ENCODE data around the gene PTMS. TPM values are rescaled to one million over a fixed set of nuclear protein-coding genes. Genes with fewer than 3 reads are reported as not detected.

PTMS gene
- total RNA-seq, 1 donor from 2014 or later, result 95.4 TPM

DNA sequence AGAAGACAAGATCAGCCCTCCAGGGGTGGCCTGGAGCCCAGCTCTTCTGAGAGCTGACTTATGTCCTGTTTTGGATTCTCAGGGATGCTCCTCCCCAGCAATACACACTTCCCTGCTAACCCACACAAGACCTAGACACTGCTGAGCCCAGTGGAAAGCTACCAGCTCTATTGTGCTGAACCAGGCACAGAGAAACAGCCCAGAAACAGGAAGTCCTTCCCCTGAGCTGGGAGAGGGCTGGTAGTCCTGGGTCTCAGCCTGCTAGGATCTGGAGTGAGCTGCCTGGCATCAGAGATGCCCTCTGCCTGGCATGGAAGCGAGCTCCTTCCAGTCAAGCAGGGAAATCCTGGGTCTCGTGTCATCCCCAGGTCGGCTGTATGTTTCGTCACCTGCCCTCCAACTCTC is 4.9 kb downstream of the PTMS start:
- intact Hi-C loops (cut with micrococcal nuclease), result no loop called here

- intact Hi-C loops (cut with micrococcal nuclease), result no loop called here
Observed at GRCh38 chr12:6771509-6772330, 5.6 kb downstream of the PTMS start.

GRCh38 chr12:6772331-6772695 is 6.2 kb downstream of the PTMS start, which contains the start of gene LAG3:
Gene LAG3 (plus strand): TSS chr12:6772520. CDS start chr12:6772853, 333 bp downstream.
- intact Hi-C loops (cut with micrococcal nuclease), result no loop called here

DNA sequence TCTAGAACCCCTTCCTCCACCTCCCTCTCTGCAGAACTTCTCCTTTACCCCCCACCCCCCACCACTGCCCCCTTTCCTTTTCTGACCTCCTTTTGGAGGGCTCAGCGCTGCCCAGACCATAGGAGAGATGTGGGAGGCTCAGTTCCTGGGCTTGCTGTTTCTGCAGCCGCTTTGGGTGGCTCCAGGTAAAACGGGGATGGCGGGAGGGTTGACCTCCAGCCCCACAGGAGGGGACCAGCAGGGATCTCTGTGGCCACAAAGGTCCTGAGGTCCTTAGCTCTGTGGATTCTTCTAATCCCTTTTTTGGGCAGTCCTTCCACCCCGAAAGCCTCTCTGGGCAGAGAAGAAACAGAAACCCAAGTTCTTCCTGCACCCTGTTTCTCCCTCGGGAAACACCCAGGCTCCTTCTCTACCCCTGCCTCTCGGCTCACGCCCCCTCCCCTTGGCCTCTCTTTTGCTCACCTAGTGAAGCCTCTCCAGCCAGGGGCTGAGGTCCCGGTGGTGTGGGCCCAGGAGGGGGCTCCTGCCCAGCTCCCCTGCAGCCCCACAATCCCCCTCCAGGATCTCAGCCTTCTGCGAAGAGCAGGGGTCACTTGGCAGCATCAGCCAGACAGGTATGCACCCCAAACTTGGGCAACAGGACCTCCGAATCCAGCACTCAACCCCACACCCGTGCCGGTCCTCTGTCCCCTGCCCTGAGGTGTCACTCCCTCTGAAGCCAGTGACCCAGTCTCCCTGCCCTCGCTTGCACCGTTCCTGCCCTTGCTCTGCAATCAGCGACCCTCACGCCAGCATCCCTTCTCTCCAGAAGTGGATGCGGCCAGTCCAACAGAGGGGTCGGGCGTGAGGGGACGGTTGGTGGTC is 6.8 kb downstream of the PTMS start:
- intact Hi-C loops (cut with micrococcal nuclease), result no loop called here

- intact Hi-C loops (cut with micrococcal nuclease), result no loop called here
Observed at GRCh38 chr12:6773590-6774351, 7.6 kb downstream of the PTMS start.

- intact Hi-C loops (cut with micrococcal nuclease), result loop anchor here (5.0 kb wide), 1 partner anchor 167 kb away; the partner anchor contains the start of gene CHD4
Observed at GRCh38 chr12:6774499-6775062, 8.4 kb downstream of the PTMS start.

DNA sequence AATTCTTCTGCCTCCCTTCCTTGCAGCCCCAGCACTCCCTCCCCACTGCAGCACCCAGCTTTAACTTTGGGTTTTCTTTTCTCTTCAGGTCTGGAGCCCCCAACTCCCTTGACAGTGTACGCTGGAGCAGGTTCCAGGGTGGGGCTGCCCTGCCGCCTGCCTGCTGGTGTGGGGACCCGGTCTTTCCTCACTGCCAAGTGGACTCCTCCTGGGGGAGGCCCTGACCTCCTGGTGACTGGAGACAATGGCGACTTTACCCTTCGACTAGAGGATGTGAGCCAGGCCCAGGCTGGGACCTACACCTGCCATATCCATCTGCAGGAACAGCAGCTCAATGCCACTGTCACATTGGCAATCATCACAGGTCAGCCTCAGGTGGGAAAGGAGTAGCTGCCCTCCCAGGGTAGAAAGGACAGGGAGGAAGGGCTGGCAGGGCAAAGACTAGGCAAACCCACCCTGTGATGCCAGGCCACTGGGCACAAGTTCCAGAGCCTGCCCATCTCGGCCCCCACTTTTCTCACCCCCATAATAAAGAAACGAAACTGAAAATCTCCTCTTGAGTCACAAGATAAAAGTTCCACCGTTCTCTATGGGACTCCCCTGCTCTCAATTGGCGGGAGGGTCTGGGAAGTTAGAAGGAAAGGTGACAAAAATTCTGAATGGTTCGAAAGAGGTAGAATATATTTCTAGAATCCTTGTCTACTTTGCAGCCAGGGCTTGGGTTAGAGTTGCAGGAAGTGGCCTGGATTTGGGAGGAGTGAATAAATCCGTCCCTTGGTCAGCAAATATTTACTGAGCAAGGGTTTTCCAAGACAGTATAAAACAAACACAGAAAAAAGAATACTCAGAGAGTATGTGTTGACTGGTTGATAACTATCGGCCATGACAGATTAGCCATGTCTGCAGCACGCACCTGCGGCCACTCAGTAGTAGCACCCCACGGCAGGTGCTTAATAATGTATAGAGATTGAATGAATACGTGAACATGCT is 9.3 kb downstream of the PTMS start:
- intact Hi-C loops (cut with micrococcal nuclease), result loop anchor here (5.0 kb wide), 1 partner anchor 168 kb away; the partner anchor contains the start of gene CHD4

DNA sequence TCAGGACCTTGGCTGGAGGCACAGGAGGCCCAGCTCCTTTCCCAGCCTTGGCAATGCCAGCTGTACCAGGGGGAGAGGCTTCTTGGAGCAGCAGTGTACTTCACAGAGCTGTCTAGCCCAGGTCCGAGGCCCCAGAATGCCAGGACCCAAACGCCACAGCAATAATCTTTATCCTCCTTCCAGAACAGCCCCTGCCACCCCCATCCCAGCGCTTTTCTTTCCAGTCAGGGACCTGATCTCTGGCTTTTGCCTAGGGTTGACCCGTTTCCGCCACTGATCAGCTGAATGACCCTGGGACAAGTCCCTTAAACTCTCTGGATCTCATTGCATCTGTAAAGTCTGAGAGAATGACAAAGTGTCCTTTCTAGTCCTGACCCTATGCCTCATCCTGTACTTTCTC is 11.2 kb downstream of the PTMS start:
- intact Hi-C loops (cut with micrococcal nuclease), result loop anchor here (5.0 kb wide), 1 partner anchor 170 kb away; the partner anchor contains the start of gene CHD4

DNA sequence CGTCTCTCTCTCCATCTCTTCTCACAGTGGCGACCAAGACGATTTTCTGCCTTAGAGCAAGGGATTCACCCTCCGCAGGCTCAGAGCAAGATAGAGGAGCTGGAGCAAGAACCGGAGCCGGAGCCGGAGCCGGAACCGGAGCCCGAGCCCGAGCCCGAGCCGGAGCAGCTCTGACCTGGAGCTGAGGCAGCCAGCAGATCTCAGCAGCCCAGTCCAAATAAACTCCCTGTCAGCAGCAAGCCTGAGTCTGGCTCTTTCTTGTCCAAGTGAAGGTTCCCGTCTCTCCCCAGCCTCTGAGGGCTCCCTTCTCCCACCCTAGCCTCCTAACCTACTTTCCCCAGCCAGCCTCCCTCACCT is 12.0 kb downstream of the PTMS start:
- intact Hi-C loops (cut with micrococcal nuclease), result loop anchor here (2.0 to 5.0 kb wide), 2 partner anchors 13 to 171 kb away; partner anchors contain the start of gene CHD4

DNA sequence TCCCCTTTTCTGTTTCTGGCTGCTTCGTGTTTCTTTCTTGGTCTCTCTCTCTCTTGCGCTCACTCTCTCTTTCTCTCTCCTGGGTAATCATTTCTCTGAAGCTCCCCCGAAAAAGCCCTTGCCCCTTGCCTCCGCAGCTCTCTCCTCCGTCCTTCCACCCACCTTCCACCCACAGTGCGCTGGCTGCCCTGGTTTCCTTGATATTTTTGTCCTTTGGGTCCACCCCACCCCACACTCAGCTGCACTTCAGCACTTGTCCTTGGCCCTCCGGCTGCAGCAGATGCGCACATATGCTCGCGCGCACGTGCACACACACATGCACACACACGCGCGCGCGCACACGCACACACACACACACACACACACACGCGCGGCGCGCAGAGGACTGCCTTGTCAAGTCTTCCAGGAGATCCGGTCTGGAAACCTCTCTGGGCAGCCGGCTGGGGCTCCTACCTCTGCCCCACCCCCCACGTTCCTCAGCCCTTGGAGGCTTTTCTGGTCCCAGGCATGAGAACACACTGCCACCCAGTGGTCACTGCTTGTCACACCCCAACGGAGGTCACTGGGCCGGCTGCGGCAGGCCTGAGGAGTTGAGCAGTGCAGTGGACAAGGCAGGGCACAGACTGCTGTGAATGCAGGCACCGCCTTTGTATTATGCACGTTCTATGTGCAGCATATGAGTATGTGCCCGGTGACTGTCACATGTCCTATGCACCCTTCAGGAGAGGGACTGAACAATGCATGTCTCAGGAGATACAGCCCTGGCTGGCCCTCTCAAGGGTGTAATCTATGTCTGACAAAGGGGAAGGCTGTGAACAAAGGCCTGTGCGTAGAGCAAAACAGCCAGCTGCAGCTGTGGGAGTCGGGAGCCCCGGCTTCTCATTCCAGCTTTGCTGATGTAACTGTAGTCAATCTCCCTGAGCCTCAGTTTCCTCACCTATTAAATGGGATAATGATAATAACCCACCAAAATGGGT is 12.7 kb downstream of the PTMS start:
- intact Hi-C loops (cut with micrococcal nuclease), result loop anchor here (1.0 to 5.0 kb wide), 4 partner anchors 10 to 172 kb away; partner anchors contain the start of genes CD4, CHD4 and MLF2

DNA sequence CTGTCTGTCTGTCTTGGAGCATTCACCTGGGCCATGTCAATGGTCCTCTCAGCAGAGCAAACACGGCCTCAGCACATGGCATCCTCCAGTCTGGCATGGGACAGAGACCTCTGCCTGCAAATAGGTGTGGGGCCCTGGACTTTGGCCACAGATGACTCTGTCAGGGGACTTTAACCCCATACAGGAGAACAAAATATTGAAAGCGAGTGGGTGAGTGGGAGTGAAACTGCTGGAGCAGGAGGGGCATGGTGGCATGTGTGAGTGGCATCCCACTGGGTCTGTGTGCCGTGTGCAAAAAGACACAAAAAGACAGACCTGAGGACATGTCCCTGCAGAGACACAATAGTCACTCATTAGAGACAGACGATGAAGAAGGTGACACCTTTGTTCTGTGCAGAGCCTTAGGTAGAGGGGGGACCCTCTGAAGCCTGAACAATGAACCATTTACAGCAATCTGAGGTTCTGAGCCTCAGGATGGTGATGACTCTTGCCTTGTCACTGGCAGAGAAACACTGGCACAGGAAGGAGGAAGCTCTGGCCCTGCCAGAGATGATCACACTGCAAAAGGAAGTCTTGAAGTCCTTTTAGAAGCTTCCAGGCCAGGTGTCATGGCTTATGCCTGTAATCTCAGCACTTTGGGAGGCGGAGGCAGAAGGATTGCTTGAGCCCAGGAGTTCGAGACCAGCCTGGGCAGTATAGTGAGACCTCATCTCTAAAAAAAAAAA is 13.7 kb downstream of the PTMS start:
- intact Hi-C loops (cut with micrococcal nuclease), result loop anchor here (1.0 to 5.0 kb wide), 4 partner anchors 9 to 173 kb away; partner anchors contain the start of genes CD4, CHD4 and MLF2

- intact Hi-C loops (cut with micrococcal nuclease), result no loop called here
Observed at GRCh38 chr12:6780573-6780972, 14.4 kb downstream of the PTMS start.

DNA sequence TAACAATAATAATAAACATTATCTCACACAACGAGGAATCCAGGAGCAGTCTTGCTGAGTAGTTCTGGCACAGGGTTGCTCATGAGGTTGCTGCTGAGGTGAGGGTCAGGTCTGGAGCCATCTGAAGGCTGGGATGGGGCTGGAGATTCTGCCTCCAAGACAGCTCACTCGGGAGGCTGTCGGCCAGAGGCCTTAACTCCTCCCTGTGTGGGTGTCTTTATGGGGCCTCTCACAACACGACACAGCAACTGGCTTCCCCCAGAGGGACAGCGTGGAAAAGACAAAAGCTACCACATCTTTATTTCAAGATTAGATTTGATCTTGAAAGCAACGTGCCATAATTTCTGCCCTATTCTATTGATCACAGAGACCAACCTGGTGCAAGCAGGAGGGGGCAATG is 16.0 kb downstream of the PTMS start:
- intact Hi-C loops (cut with micrococcal nuclease), result no loop called here

GRCh38 chr12:6782850-6783566 is 16.8 kb downstream of the PTMS start:
- intact Hi-C loops (cut with micrococcal nuclease), result no loop called here

DNA sequence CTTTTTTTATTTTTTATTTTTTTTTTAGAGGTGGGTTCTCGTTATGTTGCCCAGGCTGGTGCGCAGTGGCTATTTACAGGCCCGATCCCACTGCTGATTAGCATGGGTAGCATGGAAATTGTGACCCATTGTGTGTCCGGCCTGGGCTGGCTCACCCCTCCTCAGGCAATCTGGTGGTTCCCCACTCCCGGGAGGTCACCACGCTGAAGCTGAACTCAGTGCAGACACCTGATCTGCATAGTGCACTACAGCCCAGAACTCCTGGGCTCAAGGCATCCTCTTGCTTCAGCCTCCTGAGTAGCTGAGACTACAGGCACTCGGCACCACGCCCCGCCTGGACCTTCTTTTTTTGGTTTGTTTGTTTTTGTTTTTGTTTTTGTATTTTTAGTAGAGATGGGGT is 17.7 kb downstream of the PTMS start:
- intact Hi-C loops (cut with micrococcal nuclease), result no loop called here

- intact Hi-C loops (cut with micrococcal nuclease), result no loop called here
Observed at GRCh38 chr12:6784296-6784695, 18.1 kb downstream of the PTMS start.

DNA sequence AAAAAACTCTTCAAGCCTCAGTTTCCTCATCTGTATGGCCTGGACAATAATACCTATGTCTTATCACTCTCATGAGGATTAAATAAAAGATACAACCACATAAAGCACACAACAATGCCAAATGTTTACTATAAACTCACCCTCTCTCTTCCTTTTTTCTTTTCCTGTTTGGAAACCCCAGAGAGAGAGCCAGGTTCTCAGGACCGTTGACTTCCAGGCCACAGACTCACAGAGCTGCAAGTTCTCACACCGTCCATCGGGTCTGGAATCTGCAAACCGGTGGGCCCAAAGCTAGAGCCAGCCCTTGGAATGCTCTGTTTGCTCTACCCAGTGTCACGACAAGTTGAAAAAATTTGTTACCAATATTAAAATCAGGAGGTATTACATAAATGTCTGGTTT is 18.6 kb downstream of the PTMS start:
- intact Hi-C loops (cut with micrococcal nuclease), result no loop called here

Measured in T-helper 2 cell treated with Interferon-gamma antibody and Interleukin-4, amounts not matched to agents 100 ng/mL and 5 ng/mL, for 36 hours (primary cell).